Endothelial cell of umbilical vein (primary cell): ENCODE data around the gene FLT3LG. TPM values are rescaled to one million over a fixed set of nuclear protein-coding genes. Genes with fewer than 3 reads are reported as not detected.
"Not testable (repeated sequence)": the region's sequence is repeated elsewhere in the genome, so short reads cannot be mapped to it uniquely, and the experiment has no call there.

Source experiments
- BruUV-seq: library from RNA; stranded (reverse); fragments of 400-500 nt; replicated peaks from 2 replicates; lab custom pipeline; 2021; lab: Mats Ljungman, UMichigan
- CTCF ChIA-PET: fragments of 300-600, 350-600 bp; sonication (Branson Sonifier 250); formaldehyde crosslinking; loops from one replicate; lab custom pipeline; 2021; ENCODE audit warnings: antibody characterized with exemption, inconsistent platforms; lab: Charles Lee
- POLR2A ChIA-PET: fragments of 300-600, 350-600 bp; sonication (Branson Sonifier 250); formaldehyde crosslinking; loops from one replicate; lab custom pipeline; 2021; ENCODE audit warnings: antibody characterized with exemption, inconsistent platforms; lab: Charles Lee
- DNase-seq: peaks from one replicate; pipeline ENCODE4 v3.0.0-alpha.2; 2011; ENCODE audit warnings: low read depth, low spot score
- FAIRE-seq: peaks from 2 replicates; lab custom pipeline; 2011; peaks lifted over from hg19 to GRCh38; lab: Jason Lieb, UNC
- H2AFZ ChIP-seq: 2 replicates; pipeline ENCODE4 v1.6.0; 2012; ENCODE audit warnings: low read depth, low read length, control low read depth, inconsistent platforms
- H3K27ac ChIP-seq: 2 replicates; pipeline ENCODE4 v1.5.1; 2011; ENCODE audit warnings: low read depth, mild to moderate bottlenecking, control low read depth, low read length, moderate library complexity; ENCODE audit not compliant: insufficient read depth
- H3K27me3 ChIP-seq, 2 experiments: 2 replicates each; pipeline versions ENCODE4 v1.6.0 to v1.6.1; 2011; ENCODE audit warnings: low read length in 2 of 2, mixed read lengths in 1 of 2; ENCODE audit not compliant: control insufficient read depth in 2 of 2, insufficient read depth in 2 of 2
- H3K36me3 ChIP-seq, 2 experiments: 2 replicates in 1 of 2; 3 replicates in 1 of 2; pipeline ENCODE4 v1.5.1; 2011; ENCODE audit warnings: low read length in 2 of 2, mild to moderate bottlenecking in 1 of 2, moderate library complexity in 1 of 2; ENCODE audit not compliant: control insufficient read depth in 2 of 2, insufficient read depth in 2 of 2; ENCODE audit errors: extremely low read depth in 1 of 2
- H3K4me1 ChIP-seq: 3 replicates; pipeline ENCODE4 v1.5.1; 2011; ENCODE audit warnings: mild to moderate bottlenecking, low read length; ENCODE audit not compliant: control insufficient read depth, insufficient read depth; ENCODE audit errors: extremely low read depth
- H3K4me2 ChIP-seq: 2 replicates; pipeline ENCODE4 v1.6.1; 2011; ENCODE audit warnings: low read length, control low read depth, mixed read lengths; ENCODE audit not compliant: insufficient read depth
- H3K4me3 ChIP-seq, 3 experiments: fragments of 200-600 bp in 1 of 3; sonication (generic), shearing (Covaris generic) in 1 of 3; replicated peaks in 1 of 3; 2 replicates each; pipeline ENCODE4 v1.5.1; 2011 to 2016; ENCODE audit warnings: control low read depth in 3 of 3, low read length in 3 of 3, mild to moderate bottlenecking in 2 of 3, inconsistent platforms in 1 of 3, low read depth in 1 of 3, moderate library complexity in 1 of 3; ENCODE audit not compliant: insufficient read depth in 1 of 3
- H3K79me2 ChIP-seq: 2 replicates; pipeline ENCODE4 v1.6.0; 2012; ENCODE audit warnings: low read length, inconsistent platforms; ENCODE audit not compliant: control insufficient read depth, insufficient read depth
- H3K9ac ChIP-seq: replicated peaks from 2 replicates; pipeline ENCODE3; 2011; ENCODE audit warnings: low read length, control low read depth; ENCODE audit not compliant: insufficient read depth; ENCODE audit errors: extremely low read depth
- H3K9me1 ChIP-seq: replicated peaks from 3 replicates; pipeline ENCODE4 v1.6.0; 2011; ENCODE audit warnings: mild to moderate bottlenecking, low read length; ENCODE audit not compliant: control insufficient read depth, insufficient read depth; ENCODE audit errors: extremely low read depth
- H3K9me3 ChIP-seq: replicated peaks from 2 replicates; pipeline ENCODE4 v1.5.1; 2012; ENCODE audit warnings: low read length, inconsistent platforms; ENCODE audit not compliant: control insufficient read depth, insufficient read depth
- H4K20me1 ChIP-seq: replicated peaks from 2 replicates; pipeline ENCODE3; 2011; ENCODE audit warnings: mild to moderate bottlenecking, low read length; ENCODE audit not compliant: control insufficient read depth, insufficient read depth; ENCODE audit errors: extremely low read depth
- CTCF ChIP-seq, 2 donors: IDR thresholded peaks; 1 replicate in 1 of 2; 2 replicates in 1 of 2; pipeline ENCODE4 v1.5.1; 2011; ENCODE audit warnings: low read length in 2 of 2, mild to moderate bottlenecking in 2 of 2, moderate library complexity in 2 of 2, control low read depth in 1 of 2, inconsistent platforms in 1 of 2, low read depth in 1 of 2; ENCODE audit not compliant: insufficient read depth in 1 of 2; ENCODE audit errors: extremely low read depth in 1 of 2
- POLR2A ChIP-seq: IDR thresholded peaks from 2 replicates; pipeline ENCODE4 v1.6.1; 2012; ENCODE audit warnings: low read depth, mild to moderate bottlenecking, control low read depth, low read length
- POLR2AphosphoS5 ChIP-seq: IDR thresholded peaks from 2 replicates; pipeline ENCODE4 v1.6.1; 2012; ENCODE audit warnings: low read depth, mild to moderate bottlenecking, control low read depth, low read length, moderate library complexity; ENCODE audit not compliant: insufficient read depth
- dilution Hi-C: fragments of 300-500 bp; cut with MboI; formaldehyde crosslinking; loops from one replicate; pipeline ENCODE4 v1.15.0; 2019; ENCODE audit warnings: low sequenced_read_pairs; ENCODE audit not compliant: extremely low pct_ligation_motif_present
- intact Hi-C: fragments of 100-400 bp; cut with micrococcal nuclease; formaldehyde crosslinking; loops from one replicate; pipeline ENCODE4 v1.10.0; 2022
- polyA plus RNA-seq, 4 experiments: library from polyadenylated mRNA; depleted of rRNA in 3 of 4; stranded (reverse) in 3 of 4; unstranded in 1 of 4; fragments of >200 nt; gene quantifications; 2 replicates each; pipeline versions ENCODE4 v1.2.1 to v1.2.3, GENCODE V29; 2011 to 2012; ENCODE audit warnings: missing spikeins in 1 of 4
- total RNA-seq: library from RNA; stranded (reverse); gene quantifications from 2 replicates; pipeline ENCODE4 v1.2.3, GENCODE V29; 2021

The FLT3LG gene
- total and polyA plus RNA-seq, 2 donors (not counting 3 experiments of a cell fraction or from before 2014, with no cell fraction given): 5.0 to 5.7 TPM

GRCh38 chr19:49443366-49444099 is 30.5 kb upstream of the FLT3LG start:
- no peaks in the 10 kb centered on the region for H3K9me3 ChIP-seq
- peak overlapping the region; percentile 58 to 78 (median 65) for H3K4me3 ChIP-seq
- H3K9me1 ChIP-seq: no peaks in the 10 kb centered on the region
- intact Hi-C loops: loop anchor here (1.0 kb wide), 5 partner anchors 8 to 217 kb away; partner anchors contain the start of genes DKKL1 and PIH1D1
- no peaks in the 10 kb centered on the region for H3K4me1 ChIP-seq
- ChIA-PET CTCF (interaction anchor here (0.7 to 2.8 kb wide), 11 partner anchors 8 to 683 kb away, joined by 3 to 11 read pairs (median 4); partner anchors contain the start of genes FLT3LG, GFY and PIH1D1), POLR2A (no interaction called here)
- no peak for TF ChIP-seq POLR2A
- peak; percentile 19 for TF ChIP-seq POLR2AphosphoS5
- TF ChIP-seq CTCF (IDR thresholded peaks at IDR 0.05; ENCODE audit: extremely low read depth in 1 of 2, insufficient read depth in 1 of 2, low read depth in 1 of 2, low read length in 2 of 2): peak; percentile 73 to 93
- peak overlapping the region; percentile 24 for H3K9ac ChIP-seq
- FAIRE-seq (peak; percentile 95), DNase-seq (peak; percentile 92)
- no peaks in the 10 kb centered on the region for H3K36me3 ChIP-seq
- H3K27ac ChIP-seq: no peak overlapping the region
- H3K27me3 ChIP-seq: peaks cover 30 to 37% of the 10 kb centered on the region in 2 experiments
- peak overlapping the region; percentile 80 for H3K4me2 ChIP-seq
- no peaks in the 10 kb centered on the region for H4K20me1 ChIP-seq
- dilution Hi-C loops: no loop called here
- H3K79me2 ChIP-seq: no peaks in the 10 kb centered on the region
- peak overlapping the region; percentile 96 for H2AFZ ChIP-seq
- BruUV-seq: no TSS peak

- intact Hi-C loops, H3K9me1 ChIP-seq, H3K9ac ChIP-seq, H2AFZ ChIP-seq, dilution Hi-C loops, H3K27ac ChIP-seq, DNase-seq, H3K4me1 ChIP-seq, H3K4me3 ChIP-seq, H4K20me1 ChIP-seq, H3K36me3 ChIP-seq, H3K9me3 ChIP-seq, H3K4me2 ChIP-seq, FAIRE-seq, H3K79me2 ChIP-seq, BruUV-seq: not testable (repeated sequence)
- ChIA-PET POLR2A (interaction anchor here (0.7 kb wide), 1 partner anchor 265 kb away, joined by 3 read pairs; no protein-coding TSS in a partner anchor), CTCF (interaction anchor here (0.8 to 2.8 kb wide), 6 partner anchors 18 to 449 kb away, joined by 3 to 8 read pairs (median 4); partner anchors contain the start of gene GFY)
- peaks cover 23 to 30% of the 10 kb centered on the region in 2 experiments for H3K27me3 ChIP-seq
Measured at GRCh38 chr19:49444100-49444700, 29.8 kb upstream of the FLT3LG start.
